Stimulated activated CD4-positive, alpha-beta T cell treated with anti-CD3 and anti-CD28 coated beads, TNF-alpha, amount 100 ng/mL, for 24 hours (primary cell): ENCODE results near the gene PACSIN1.

Experiments
- DNase-seq, 3 experiments: peaks; one replicate each; pipeline ENCODE4 v3.0.0-alpha.2; 2020; ENCODE audit warnings: low read depth in 3 of 3

PACSIN1 gene

DNA sequence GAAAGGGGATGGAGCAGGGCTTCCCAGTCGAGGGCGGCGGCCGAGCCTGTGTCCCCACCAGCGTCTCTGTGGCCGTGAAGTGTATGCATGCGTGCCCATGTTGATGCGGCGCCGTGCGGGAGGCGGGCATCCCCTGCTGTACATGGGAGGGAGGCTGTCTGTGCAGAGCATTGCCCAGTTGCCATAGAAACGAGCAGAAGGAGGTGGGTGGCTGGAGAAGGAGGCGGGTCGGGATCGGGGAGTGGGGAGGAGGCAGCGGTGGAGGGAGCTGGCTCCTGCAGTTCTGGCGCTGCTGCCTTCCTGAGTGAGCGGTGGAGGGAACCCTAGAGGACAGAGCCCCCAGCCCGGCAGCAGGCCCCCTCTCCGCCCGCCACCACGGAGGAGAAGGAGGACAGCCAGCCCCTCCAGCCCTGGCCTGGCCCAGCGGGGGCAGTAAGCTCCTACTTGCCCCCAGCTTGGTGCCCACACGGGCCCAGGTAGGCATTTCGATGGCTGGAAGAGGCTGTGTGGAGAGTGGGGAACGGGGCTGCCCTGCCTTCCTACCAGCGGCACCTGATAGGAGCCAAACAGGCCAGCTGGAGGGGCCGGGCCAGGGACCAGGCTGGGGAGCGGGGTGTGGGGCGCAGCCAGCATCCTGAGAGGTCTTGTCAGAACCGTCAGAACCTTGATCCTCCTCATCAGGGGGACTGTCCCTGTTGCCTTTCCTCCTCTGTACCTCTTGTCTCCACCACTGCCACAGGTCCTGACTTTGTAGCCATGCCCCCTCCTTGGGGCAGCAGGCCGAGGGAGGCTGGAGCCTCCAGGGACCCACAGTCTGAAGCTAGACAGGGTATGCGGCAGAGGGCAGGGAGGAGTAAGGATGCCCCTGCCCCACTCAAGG lies 49.0 kb downstream of the PACSIN1 start:
- DNase-seq = no peak

DNA sequence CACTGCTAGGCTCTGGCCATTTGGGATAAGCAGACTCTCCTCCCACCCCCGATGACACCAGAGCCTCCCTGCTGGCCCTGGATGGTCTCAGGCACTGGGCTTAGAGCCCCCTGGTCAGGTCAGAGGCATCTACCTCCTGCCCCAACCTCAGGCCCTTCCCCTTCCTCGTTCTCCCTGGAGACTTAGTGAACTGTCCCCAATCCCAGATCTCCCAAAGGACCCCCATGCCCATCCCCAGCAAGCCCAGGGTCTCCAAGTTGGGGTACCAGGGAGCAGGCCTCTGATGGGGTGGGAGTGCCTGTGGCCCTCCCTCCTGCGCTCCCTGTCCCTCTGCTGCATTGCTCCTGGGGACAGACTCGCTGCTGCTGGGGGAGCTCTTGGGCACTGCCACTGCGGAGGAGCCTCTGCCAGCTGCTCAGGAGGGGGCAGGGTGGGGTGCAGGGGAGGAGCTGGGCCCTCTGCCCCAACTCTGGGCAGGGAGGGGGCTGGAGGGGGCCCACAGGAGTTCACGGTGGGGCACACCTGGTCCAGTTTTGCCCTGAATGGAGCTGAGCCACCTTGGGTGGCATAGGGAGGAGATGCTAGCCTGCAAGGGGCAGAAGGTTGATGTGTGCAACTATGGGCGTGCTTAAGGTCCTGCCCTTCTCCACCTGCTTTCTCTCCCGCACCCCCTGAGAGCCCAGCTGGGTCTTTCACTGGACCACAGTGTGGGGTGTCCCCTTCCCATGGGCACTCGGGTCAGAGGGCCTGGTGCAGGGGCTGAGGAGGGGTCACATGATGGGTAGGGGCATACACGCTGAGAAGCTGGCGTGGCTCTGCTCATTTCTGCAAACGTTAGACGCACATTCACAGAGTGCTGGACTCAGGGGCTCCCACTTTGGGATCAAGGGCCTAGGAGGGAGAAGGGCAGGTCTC lies 49.9 kb downstream of the PACSIN1 start:
- no peak for DNase-seq

GRCh38 chr6:34516391-34517324 lies 50.8 kb downstream of the PACSIN1 start:
- no peak for DNase-seq

- no peak for DNase-seq
These were observed 51.6 kb downstream of the PACSIN1 start for GRCh38 chr6:34517461-34517881.

DNA sequence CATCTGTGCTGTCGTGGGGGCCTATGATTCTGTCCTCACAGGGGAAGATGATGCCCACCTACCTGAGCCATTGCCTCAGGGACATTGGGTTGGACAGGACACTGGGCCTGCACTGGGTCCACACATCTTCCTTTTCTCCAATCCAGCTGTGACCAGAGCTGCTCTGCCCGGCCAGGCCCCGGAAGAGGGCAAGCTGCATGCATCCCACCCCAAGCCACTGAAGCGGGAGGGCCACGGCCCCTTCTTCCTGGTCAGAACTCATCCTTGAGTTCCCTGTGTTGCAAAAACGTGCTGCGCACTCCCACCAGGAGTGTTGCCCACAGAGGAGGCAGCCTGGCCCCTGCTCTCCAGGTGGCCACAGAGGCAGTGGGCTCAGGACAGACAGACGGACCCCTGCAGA lies 52.1 kb downstream of the PACSIN1 start:
- no peak for DNase-seq

DNA sequence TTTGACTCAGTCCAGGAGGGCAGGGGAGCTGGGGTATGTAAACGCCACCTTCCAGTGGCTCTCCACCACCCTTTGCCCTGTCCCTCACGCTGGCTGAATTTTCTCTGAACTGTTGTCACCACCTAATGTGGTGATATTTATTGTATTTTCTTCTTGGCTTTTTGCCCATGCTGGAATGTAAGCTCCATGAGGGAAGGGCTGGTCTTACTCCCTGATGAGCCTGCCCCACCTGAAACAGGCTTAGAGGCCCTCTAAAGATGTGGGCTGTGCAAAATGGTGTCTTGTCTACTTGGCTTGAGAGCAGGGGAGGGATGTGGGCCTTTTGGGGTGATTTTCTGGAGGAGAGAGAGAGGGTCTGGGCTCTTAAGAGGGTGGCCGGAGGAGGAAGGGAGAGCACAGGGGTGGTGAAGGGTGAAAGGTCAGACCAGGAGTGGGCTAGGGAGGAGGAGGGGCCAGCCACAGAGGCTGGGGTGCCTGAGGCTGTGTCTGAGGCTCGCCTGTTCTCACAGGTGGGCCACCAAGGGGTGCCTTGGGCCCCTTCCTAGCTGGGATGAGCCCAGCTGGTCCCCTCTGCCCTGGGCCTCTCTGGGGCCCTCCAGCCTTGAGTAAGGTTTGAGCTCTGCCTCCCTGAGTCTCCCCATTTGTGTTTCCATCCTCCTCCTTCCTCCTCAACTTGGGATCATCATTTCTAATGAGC lies 52.9 kb downstream of the PACSIN1 start:
- no peak for DNase-seq

DNA sequence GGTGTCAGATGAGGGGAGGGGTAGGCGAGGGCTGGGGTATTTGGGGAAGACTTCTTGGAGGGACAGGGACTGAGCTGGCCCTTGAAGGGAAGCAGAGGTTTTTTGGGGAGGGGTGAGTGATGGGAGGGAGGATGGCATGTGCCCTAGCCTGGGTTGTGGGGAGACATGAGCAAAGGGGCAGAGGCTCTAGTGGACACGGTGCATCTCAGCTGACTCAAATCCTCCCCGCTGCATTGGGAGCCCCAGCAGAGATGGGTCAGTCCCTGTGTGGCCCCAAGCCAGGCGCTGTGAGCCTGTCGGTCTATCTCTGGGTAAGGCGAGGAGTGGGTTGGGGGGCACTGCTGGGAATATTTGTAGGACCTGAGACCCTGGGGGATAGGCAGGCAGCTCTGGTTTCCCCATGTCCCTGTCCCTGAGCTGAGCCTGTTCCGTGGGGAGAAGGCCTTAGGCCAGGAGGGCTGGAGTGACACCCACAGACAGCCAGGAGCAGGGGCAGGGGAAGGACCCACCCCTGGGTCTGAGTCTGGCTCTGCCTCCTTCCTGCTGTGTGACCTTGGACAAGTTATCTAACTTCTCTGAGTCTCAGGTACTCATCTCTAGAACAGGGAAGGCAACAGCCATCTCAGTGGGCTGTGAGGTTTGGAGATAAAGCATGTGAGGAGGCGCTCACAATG lies 54.2 kb downstream of the PACSIN1 start:
- no peak for DNase-seq

DNA sequence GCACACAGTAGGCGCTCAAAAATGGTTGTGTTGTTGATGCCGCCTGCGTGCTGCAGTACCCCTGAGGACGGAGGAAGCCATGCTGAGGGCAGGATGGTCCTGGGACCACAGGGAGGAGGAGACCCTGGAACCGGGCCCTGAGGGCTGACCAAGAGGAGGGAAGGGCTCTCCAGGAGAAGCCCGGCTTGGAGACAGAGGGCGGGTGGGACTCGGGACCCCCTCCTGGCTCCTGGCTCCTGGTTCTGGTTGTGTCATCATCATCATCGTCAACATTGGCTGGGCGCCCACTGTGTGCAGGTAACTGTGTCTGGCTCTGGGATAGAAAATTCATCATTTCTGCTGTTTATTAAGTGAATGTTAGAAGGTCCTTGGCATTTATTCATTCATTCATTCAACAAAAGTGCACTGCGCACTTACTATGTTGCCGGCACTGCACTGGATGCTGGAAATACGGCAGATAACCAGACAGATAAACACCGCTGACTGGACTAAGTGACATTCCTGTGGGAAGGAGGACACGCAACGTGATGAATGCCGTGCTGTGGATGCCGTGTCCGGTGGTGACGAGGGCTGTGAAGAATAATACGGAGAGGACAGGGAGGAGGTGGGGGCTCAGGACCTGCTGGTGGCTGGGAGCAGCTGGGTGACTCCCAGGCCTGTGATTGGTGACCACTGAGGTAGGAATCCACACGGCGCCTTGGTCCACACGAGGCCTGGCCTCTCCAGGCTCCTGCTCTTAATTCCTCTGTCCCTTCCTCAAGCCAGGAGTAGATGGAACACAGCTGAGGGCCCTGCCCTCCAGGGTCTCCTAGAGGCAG lies 55.0 kb downstream of the PACSIN1 start:
- no peak for DNase-seq

GRCh38 chr6:34521463-34522285 lies 55.8 kb downstream of the PACSIN1 start:
- DNase-seq = no peak

DNA sequence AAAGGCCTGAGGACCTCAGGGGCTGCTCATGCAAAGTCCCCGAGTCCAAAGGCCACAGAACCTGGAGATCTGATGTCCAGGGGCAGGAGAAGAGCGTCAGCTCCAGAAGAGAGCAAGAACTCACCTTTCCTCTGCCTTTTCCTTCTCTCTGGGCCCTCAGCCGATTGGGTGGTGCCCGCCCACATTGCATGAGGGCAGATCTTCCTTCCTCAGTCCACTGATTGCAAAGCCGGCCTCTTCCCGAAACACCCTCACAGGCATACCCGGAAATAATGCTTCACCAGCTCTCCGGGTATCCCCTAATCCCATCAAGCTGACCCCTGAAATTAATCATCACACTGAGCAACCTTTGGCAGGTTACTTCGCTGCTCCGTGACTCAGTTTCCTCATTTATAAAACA lies 56.9 kb downstream of the PACSIN1 start:
- no peak for DNase-seq

- no peak for DNase-seq
These were observed 57.7 kb downstream of the PACSIN1 start for GRCh38 chr6:34523441-34524206.

DNA sequence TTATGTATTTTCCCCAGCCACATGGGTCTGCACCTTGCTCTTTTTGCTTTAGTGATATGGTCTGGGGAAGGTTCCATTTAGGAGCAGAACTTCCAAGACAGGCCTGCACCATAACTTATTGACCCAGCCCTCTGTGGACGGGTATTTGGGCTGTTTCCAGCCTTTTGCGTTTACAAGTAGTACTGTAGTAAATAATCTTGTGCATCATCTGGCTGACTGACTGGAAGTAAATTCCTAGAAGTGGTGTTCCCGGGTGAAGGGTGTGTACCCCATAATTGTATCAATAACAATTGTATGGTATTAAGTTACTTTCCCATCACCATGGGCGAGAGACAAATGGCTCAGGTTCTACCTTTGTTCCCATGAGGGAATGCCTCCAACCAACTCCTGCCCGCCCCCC lies 58.6 kb downstream of the PACSIN1 start:
- DNase-seq = no peak

GRCh38 chr6:34524971-34525370 lies 59.1 kb downstream of the PACSIN1 start:
- DNase-seq = no peak

- DNase-seq = no peak
These were observed 59.7 kb downstream of the PACSIN1 start for GRCh38 chr6:34525431-34526175.

DNA sequence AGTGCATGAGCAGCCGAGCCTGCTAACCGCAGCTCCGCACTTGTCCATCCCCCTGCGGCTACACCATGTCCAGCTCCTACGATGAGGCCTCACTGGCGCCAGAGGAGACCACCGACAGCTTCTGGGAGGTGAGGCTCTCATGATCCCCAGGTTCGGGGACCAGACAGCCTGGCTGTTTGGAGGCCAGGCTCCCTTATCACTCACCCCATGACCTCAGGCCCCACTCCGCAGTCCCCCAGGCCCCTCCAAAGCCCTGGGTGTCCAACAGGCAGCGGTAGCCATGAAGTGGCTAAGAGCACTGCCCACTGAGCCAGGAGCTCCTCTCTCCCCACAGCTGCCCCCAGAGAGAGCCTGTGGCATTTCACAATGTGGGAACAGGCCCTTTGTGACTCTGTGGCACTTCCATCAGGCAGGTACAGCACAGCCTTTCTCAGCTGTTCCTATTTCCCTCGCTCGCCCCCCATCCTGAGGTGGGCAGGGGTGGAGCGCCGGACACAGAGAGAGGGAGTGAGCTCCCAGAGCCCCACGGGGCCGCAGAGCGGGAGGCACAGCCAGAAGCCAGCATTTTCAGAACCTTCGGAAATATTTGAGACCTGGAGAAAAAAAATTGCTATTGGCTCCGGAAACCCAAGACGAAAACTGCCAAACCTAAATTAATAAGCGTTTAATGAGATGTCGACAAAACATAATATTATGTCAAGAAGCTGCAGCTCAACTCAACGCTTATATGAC lies 60.5 kb downstream of the PACSIN1 start:
- no peak for DNase-seq

DNA sequence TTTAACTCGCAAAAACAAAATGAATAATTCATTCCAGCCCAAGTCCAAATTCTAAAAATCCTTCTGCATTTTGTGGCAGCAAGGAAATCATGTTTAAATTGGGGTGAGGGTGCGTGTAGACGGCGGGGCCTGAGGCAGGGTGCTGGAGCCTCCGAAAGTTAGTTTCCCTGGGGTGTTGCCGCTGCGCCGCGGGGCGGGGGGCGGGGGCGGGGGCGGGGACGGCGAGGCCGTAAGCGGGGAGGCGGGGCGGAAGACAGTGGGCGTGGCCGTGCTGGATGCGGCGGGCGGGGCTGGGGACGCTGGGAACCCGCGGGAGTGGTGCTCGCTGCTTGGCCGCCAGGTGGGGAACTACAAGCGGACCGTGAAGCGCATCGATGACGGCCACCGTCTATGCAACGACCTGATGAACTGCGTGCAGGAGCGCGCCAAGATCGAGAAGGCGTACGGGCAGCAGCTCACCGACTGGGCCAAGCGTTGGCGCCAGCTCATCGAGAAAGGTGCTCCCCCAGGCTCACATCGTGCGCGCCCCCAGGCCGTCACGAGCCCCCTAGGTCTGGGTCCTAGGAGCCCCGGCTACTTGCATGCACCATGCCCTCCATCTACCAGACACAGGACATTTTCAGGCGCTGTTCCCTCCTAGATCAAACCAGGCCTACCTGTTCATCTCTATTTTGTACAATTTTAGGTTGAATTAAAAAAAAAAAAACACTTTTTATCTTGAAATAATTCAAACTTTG lies 61.3 kb downstream of the PACSIN1 start:
- DNase-seq = peak; percentile 92 to 96 (median 93)
